ENCODE results near the gene BOLA3. TPM values are rescaled to one million over a fixed set of nuclear protein-coding genes. Genes with fewer than 3 reads are reported as not detected.

The BOLA3 gene
- total RNA-seq, 1 donor from 2014 or later: 60.6 TPM

Other genes with a start within 250 kb of the BOLA3 start
- 54.9 and 63.0 TPM in 2 replicates for gene DGUOK, start 221.0 kb downstream of the BOLA3 start, total RNA-seq
- gene TET3, start 163.0 kb downstream of the BOLA3 start, total RNA-seq: 5.7 and 13.7 TPM in 2 replicates
- 80.7 and 112 TPM in 2 replicates for gene MOB1A, start 31.0 kb upstream of the BOLA3 start, total RNA-seq
- gene MTHFD2, start 50.7 kb upstream of the BOLA3 start, total RNA-seq: 33.7 and 48.5 TPM in 2 replicates
- gene SLC4A5, start 195.5 kb upstream of the BOLA3 start, total RNA-seq: 0.10 and 0.18 TPM in 2 replicates
- gene DCTN1, start 232.4 kb upstream of the BOLA3 start, total RNA-seq: 152 and 167 TPM in 2 replicates